ENCODE results near the gene ZDHHC13.

DNA sequence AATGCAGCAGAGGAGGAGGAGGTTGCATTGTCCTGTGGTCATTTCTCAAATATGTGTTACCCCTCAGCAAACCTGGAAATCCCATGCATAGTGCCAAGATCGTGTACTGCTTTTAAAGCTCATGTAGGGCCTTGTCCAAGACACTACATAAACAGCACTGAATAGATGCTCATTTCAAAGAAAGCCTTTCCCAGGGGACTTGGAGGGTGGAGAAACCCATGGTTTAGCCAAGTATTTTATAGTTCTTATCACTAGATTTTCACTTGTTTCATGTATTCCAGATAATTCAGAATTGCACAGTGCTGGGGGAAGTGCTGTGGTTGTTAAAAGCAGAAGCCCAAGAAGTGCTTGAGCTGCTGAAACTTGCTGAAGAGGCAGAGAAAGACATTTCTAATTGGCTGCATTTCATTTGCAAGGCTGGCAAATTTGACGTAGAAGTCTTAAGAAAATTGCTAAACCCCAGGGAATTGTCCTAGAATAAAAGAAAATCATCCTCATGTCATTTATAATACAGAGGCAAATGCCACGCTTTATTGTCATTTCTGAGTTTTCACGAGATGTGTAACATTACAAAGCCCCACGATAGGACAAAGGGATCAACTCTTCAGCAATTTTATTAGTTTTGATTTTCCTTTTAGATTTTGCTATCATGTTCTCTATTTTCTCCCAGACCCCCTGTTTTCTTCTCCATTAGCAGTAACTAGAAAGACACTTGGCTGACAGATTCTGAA is 64.7 kb downstream of the ZDHHC13 start:
- TF ChIP-seq, protein P1, sequence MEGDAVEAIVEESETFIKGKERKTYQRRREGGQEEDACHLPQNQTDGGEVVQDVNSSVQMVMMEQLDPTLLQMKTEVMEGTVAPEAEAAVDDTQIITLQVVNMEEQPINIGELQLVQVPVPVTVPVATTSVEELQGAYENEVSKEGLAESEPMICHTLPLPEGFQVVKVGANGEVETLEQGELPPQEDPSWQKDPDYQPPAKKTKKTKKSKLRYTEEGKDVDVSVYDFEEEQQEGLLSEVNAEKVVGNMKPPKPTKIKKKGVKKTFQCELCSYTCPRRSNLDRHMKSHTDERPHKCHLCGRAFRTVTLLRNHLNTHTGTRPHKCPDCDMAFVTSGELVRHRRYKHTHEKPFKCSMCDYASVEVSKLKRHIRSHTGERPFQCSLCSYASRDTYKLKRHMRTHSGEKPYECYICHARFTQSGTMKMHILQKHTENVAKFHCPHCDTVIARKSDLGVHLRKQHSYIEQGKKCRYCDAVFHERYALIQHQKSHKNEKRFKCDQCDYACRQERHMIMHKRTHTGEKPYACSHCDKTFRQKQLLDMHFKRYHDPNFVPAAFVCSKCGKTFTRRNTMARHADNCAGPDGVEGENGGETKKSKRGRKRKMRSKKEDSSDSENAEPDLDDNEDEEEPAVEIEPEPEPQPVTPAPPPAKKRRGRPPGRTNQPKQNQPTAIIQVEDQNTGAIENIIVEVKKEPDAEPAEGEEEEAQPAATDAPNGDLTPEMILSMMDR (IDR thresholded peaks at IDR 0.05 in 8 of 11, conservative IDR thresholded peaks at IDR 0.05 in 3 of 11): no peak
- TF ChIP-seq POLR2A (IDR thresholded peaks at IDR 0.05): no peak

Measured in spleen (tissue), 7 donors.